Dedifferentiated amniotic fluid mesenchymal stem cell (primary cell): ENCODE data around the gene AMZ1.
"Not testable (repeated sequence)": the region's sequence is repeated elsewhere in the genome, so short reads cannot be mapped to it uniquely, and the experiment has no call there.

Source experiments
- DNase-seq: peaks from one replicate; pipeline ENCODE4 v3.0.0-alpha.2; 2016; ENCODE audit errors: extremely low spot score

Gene AMZ1

DNA sequence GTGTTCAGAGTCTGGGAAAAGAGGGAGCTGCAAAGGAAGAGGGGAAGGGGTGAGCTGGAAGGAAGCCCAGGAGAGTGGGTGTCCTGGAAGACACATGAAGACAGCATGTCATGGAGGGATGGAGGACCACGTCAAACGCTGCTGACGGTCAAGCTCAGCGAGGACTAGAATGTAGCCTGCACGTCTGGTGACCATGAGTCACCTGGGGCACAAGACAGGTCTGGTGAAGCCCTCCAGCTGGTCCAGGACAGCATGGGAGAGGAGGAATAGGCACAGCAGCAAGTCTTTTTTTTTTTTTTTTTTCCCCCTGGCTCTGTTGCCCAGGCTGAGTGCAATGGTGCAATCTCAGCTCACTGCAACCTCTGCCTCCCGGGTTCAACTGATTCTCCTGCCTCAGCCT lies 19.6 kb upstream of the AMZ1 start:
- DNase-seq, result no peak

- no peak for DNase-seq
Observed at GRCh38 chr7:2670171-2670570, 17.8 kb upstream of the AMZ1 start.

DNA sequence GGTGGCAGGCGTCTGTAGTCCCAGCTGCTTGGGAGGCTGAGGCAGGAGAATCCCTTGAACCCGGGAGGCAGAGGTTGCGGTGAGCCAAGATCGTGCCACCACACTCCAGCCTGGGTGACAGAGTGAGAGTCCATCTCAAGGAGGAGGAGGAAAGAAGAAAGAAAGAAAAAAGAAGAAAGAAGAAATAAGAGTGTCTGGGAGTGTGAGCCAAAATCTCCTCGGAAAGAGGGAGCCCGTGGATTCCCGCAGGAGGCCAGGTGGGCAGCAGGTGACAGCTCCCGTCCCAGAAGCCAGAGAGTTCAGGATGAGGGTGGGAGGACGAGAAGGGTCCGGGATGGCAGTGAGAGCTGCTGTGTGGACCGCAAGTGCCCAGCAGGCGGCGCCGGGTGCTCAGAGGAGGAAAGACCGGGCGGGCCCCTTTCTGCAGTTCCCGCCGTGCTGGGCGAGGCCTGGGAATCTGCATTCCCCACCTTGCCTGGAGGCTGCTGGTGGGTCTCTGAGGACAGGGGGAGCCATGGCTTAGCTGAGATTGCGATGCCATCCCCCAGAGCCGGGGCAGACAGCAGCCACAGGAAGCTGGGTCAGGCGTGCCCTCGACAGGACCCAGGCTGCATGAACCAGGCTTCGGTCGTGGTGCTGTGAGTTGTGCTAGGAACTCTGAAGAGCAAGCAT lies 17.1 kb upstream of the AMZ1 start:
- peak; percentile 41 for DNase-seq

DNA sequence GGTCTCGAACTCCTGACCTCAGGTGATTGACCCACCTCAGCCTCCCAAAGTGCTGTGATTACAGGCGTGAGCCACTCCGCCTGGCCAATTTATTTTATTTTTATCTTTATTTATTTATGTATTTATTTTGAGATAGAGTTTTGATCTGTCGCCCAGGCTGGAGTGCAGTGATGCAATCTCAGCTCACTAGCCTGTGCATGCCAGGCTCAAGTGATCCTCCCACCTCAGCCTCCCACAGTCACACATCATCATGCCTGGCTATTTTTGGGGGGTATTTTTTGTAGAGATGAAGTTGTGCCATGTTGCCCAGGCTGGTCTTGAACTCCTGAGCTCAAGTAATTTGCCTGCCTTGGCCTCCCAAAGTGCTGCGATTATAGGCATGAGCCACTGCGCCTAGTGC lies 14.8 kb upstream of the AMZ1 start:
- DNase-seq, result not testable (repeated sequence)

GRCh38 chr7:2673934-2674333 lies 14.1 kb upstream of the AMZ1 start:
- DNase-seq, result no peak

GRCh38 chr7:2675256-2675764 lies 12.7 kb upstream of the AMZ1 start:
- no peak for DNase-seq

DNA sequence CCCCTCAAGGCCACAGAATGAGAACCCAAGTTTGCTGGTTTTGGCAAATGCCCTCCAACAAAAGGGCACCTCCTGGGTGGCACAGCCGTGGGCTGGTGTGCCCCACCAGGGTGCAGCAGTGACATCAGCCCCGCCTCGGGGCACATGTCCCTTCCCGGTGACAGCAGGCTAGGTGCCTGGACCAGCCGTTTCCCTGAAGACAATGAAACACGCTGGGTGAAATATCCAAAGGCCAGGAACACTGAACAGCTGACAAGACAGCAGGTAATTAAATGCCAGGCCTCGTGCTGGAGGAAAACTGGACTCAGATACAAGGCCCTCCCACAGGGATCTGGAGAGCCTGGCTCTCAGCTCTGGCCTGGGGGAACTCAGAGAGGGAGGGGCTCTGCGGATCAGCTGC lies 11.4 kb upstream of the AMZ1 start:
- not testable (repeated sequence) for DNase-seq

DNA sequence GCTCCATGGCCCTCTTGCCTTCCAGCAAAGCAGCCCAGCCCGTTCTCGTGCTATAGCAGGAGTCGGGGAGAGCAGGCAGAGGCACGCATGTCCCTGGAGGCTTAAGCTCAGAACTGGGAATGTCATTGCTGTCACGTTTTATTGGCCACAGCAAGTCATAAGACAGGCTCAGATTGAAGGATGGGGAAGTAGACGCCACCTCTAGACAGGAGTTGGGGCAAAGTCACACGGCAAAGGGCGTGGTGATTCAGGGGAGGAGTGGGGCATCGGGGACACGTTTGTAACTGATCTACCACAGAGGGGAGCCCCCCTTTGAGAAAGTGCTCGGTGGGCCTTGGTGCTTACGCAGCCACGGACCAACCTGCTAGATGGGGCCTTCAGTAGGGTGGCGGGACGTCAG lies 9.5 kb upstream of the AMZ1 start:
- not testable (repeated sequence) for DNase-seq

DNA sequence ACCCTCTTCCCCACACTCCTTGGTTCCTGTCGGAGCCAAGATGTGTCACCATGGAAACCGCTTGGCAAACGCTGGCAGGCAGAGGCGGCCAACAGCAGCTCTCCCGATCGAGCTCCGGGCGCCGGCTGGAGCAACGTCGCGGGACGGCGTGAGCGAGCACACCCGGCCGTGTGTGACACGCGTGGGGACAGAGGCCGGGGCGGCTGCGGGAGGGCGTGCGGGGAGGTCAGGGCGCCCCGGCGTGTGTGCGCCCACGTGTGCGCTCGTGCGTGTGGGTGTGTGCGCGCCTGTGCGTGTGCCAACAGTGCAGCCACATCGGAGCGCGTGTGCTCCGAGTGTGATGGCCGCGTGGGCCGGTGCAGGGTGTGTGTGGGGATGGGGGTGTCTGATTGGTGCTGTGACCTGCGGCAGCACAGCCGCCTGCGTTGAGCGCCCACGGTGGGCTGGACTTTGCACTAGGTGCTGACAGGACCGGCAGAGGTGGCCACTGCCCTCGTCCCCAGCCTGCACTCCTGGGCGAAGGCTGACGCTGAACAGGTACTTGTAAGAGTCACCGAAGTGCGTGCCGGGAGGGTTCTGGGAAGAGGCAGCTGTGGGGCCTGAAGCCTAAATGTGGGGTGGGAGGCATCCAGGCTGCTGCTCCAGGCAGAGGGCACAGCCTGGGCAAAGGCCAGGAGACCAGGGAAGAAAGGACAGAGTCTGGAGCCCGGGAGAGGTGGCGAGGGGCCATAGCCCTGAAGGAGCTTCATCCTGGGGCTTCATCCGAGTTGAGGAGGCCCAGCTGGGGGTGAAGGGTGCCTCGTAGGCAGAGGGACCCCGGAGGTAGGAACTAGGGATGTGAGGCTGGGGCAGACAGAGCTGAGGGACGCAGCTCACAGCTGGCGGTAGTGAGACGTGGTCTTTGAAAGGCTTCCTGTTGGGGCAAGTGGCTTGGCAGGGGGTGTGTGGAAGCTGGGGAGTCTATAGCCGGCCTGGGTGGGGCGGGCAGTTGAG lies 8.6 kb upstream of the AMZ1 start:
- DNase-seq, result not testable (repeated sequence)

DNA sequence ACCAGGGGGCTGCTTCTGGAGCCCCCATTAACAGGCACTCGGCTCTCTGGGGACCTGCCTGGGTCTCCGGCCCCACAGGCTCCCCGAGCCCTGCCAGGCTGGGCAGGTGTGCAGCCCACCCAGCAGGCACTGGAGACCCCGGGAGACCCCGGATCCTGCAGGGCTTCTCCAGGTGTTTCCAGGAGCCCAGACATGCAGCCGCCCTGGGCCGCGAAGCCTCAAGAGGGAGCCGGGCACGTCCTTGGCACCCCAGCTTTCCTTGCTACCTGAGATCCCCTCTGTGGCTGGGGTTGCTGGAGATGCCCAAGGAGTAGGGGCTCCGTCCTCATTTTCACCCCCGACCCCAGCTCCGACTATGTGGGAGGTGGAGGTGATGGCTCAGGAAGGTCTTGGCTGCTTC lies 7.7 kb upstream of the AMZ1 start:
- DNase-seq, result no peak

- peak; percentile 56 for DNase-seq
Observed at GRCh38 chr7:2680792-2681490, 7.1 kb upstream of the AMZ1 start.

GRCh38 chr7:2681929-2682799 lies 5.8 kb upstream of the AMZ1 start:
- no peak for DNase-seq

DNA sequence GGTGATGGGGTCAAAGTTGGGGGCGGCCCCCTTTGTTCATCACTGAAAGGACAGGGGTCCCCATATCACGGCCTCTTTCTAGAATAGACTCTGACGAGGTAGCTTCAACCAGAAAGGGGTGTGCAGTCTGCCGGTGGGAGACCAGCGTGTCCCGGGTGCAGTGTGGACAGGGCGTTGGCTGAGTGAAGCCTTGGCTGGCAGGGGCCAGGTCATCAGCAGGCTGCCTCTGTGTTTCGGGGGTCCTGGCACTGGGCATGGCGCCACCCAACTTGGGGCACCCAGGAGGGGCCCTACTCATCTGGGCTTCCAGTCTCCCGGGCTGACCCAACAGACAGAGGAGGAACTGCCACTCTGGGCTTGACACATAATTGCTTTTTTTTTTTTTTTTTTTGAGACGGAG lies 3.5 kb upstream of the AMZ1 start:
- DNase-seq, result no peak

DNA sequence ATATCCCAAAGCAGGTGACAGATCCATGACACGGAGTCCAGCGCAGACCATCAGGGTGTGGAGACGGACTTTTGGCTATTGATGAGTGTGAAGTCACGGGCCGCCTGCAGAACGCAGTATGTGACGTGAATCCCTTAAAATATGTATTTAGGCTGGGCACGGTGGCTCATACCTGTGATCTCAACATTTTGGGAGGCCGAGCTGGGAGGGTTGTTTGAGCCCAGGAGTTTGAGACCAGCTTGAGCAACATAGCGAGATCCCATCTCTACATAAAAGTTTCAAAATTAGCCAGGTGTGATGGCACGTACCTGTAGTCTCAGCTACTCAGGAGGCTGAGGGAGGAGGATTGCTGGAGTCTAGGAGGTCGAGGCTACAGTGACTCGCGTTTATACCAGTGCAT lies 1.9 kb upstream of the AMZ1 start:
- no peak for DNase-seq

DNA sequence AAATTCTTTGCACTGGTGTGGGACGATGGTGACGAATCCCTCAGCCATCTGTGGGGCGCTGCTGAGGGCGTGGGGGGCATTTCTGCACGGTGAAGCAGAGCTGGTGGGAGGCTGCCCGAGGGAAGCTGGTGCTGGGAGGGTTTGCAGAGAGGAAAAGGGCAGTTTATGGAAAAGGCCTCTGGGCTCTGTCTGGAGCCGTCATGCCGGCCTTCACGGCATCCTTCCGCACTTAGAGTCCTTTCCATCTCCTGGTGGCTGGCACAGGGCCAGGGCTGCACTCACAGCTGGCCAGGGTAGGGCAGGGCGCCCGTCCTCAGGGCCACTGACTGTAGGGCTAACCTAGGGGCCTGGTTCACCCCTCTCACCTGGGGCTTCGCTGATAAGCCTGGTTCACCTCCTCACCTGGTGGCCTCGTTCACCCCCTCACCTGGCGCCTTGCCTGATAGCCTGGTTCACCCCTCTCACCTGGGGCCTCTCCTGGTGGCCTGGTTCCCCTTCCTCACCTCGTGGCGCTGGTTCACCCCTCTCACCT lies 598 bp upstream of the AMZ1 start:
- DNase-seq, result peak; percentile 32

- no peak for DNase-seq
Observed at GRCh38 chr7:2688409-2689342, 674 bp downstream of the AMZ1 start.

GRCh38 chr7:2689343-2689847 lies 1.4 kb downstream of the AMZ1 start:
- no peak for DNase-seq

DNA sequence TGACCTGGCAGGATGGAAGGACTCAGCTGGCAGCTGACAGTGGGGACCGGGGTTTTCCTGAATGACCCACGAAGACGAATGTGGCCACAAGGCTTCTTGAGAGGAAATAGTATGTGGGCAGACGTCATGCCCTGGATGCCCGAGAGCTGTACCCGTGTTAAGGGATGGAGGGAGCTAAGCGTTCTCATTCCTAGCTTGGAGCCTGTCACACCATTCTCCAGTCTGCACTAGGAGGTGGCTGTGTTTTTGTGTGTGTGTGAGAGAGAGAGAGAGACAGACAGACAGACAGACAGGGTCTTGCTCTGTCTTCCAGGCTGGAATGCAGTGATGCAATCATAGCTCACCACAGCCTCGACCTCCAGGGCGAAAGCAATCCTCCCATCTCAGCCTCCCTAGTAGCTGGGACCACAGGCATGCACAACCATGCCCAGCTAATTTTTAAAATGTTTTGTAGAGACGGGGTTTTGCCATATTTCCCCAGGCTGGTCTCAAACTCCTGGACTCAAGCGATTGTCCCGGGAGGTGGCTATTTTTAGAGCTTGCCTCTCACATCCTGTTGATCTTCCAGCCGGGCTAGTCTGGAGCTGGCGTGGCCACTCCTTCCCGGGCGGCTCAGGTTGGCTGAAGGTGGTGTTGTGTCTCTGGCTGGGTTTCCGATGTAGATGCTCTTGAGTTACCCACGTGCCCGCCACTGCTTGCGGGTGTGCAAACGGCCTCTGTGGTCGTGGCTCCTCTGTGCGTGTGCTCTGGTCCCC lies 2.1 kb downstream of the AMZ1 start:
- peak; percentile 31 for DNase-seq
